GM21381 (cell line): ENCODE data around the gene DNAJB11.

Experiments
- ATAC-seq: cut with Tn5 transposase; IDR thresholded peaks from one replicate; pipeline ENCODE4 v1.9.1; 2021; ENCODE audit warnings: mild to moderate bottlenecking, moderate library complexity; ENCODE audit not compliant: unreplicated experiment

The DNAJB11 gene

DNA sequence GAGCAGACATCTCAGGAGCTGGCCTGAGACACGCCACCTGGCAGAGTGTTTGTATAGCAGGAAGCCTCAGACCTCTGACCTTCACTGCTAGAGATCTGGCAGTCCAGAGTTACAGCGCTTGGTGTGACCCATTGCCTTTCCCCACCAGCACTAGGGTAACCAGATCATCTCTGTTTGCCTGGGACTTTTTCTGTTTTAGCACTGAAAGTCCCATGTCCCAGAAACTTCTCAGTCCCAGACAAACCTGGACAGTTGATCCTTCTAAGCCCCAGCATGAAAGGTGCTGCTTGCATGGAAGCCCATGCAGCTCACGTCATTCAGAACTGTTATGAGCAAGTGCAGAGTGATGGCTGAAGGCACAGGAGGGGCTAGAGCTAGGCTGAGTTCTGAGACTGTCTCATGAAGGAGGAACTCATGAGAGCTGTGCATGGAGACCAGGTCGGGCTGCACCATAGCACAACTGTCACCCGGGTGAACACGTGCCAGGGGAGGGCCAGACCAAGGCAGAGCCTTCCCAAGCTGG lies 24.1 kb downstream of the DNAJB11 start:
- ATAC-seq: no peak

DNA sequence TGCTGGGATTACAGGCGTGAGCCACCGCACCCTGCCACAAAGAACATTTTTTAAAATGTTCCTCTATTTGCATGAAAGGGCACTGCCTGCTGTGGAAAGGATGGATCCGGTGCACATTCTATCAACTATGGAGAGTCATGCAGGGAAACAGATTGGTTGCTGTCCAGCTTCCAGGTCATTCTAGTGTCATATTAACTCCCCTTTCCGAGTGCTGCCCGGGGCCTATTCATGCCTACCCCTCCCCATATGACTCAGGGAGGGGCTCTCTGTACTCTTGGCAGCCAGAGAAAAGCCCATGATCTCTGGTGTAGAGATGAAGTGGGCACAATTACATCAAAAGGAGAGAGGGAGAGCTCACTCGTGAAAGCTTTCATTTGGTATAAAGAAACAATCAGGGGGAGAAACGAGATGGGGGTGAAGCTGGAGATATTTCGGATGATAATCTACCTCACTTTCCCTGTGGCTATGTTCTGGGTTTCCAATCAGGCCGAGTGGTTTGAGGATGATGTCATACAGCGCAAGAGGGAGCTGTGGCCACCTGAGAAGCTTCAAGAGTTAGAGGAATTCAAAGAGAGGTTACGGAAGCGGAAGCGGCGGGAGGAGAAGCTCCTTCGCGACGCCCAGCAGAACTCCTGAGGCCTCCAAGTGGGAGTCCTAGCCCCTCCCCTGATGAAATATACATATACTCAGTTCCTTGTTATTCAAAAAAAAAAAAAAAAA lies 26.2 kb downstream of the DNAJB11 start:
- no peak for ATAC-seq

DNA sequence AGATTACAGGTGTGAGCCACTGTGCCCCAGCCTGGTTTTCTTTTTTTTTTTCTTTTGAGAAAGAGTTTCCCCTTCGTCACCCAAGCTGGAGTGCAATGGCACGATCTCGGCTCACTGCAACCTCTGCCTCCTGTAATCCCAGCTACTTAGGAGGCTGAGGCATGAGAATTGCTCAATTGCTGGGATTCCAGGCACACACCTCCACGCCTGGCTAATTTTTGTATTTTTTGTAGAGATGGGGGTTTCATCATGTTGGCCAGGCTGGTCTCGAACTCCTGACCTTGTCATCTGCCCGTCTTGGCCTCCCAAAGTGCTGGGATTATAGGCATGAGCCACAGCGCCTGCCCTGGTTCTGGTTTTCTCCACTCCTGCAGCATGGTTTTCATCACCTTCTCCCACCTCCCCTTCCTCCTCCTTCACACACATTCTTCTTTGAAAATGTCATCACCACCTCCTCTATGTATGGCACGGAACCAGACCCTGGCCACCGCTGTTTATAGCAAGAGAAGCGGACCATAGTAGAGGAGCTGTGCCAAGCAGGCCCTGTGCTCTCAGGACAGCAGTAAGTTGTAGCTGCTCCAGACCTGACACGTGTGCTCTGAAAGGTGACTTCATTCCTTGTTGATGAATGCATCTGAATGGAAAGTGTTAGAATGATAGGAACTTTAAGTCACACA lies 27.7 kb downstream of the DNAJB11 start:
- ATAC-seq: no peak

DNA sequence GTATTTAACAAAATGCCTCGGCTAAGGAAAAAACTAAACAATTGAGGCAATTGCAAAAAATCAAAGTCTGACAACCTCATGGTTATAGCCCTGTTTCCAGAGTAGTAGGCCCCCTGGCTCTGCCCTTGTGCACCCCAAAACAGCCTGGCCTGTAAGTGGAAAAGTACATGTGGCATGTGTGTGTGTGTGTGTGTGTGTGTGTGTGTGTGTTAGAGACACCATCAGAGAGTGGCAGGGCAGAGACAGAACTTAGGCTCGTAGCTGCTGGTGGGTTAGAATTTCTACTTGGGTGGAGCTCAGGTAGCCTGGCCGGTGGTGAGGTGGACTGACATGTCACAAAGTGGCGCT lies 28.2 kb downstream of the DNAJB11 start:
- no peak for ATAC-seq

DNA sequence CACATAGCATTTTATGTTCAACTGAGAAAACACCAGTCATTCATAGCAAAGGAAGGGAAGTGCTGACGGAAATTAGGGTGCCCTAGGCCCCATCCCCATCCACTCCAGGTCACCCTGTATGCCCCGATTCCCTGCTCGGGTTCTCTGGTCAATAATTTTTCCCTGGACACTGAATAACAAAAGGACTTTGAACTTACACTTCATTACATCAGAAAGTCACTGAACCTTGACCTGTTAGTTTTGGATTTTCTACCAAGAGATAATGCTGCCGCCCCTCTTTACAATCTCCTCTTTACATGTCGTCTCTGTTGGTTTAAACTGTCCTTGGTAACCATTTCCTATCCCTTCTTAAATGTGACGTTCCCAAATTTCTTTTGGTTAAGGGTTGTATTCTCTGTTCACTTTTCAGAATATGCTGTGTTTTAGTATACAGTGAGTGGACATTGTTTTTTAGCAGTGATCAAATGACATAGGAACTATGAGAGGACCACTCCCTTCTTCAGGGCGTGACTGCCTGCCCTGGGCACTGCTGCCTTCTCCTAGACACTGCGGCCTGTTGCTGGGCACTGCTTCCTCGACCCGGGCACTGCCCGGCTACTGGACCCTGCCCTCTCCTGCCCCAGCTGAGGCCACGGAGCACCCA lies 28.7 kb downstream of the DNAJB11 start:
- no peak for ATAC-seq

DNA sequence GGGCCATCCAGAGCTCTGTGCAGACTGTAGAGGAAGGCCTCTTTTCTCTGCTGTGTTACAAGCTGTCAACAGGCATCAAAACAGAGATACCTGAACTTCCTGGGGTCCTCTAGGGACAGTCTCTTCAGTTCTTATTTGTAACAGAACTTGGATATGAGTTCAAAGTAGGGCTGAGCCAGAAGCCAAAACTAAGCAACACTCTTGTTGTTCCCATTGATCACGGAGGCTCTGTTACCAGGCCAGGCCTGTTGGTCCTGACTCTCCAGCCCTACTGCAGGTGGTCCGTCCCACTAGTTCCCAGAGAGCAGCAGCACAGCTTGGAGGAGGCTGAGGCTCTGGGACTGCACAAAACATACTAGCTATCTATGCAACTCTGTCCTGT lies 29.3 kb downstream of the DNAJB11 start:
- ATAC-seq: no peak

DNA sequence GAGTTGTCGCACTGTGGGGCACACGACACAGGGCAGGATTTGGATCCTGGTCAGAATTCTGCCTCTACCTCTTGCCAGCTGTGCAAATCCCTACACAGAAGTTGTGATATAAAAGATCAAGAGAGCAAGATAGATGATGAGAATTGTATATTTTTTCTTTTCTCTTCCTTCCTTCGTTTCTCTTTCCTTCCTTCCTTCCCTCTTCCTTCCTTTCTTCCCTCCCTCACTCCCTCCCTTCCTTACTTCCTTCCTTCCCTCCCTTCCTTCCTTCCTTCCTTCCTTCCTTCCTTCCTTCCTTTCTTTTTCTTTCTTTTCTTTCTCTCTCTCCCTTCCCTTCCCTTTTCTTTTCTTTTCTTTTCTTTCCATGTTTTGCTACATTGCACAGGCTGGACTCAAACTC lies 30.4 kb downstream of the DNAJB11 start:
- ATAC-seq: no peak

DNA sequence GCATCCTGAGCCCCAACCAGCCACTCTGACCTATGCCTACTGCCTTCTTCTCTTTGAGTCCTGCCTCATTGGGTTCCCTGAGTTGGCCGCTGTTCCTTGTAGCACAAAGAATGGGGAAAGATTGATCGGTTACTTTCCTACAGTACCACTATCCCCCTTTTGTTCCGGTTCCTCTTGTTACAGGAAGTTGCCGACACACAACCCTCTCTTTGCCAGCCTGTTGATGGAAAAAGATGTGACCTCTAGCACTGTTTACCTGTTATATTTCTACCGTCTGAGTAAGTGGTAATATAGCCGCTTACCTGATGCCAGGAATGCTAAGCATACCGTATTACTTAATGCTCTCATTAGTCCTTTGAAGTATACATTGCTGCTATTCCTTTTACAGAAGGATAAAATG lies 32.6 kb downstream of the DNAJB11 start:
- no peak for ATAC-seq

DNA sequence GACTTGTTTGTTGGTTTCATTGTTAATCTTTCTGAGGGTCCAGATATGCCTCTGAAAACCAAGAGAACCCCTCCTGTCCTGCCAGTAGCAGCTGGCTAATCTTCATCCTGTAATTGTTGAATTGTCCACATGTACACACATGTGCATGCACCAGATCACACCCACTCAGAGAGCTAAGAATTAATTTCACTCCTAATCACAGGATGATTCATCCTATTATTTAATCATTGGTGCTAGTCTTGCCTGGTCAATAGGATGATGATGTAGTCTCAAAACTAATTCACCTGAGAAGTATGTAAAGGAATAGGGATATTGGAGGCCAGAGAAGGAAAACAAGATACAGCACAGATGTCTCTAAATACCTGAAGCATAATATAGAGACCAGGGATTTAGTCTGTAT lies 34.6 kb downstream of the DNAJB11 start:
- ATAC-seq: no peak

DNA sequence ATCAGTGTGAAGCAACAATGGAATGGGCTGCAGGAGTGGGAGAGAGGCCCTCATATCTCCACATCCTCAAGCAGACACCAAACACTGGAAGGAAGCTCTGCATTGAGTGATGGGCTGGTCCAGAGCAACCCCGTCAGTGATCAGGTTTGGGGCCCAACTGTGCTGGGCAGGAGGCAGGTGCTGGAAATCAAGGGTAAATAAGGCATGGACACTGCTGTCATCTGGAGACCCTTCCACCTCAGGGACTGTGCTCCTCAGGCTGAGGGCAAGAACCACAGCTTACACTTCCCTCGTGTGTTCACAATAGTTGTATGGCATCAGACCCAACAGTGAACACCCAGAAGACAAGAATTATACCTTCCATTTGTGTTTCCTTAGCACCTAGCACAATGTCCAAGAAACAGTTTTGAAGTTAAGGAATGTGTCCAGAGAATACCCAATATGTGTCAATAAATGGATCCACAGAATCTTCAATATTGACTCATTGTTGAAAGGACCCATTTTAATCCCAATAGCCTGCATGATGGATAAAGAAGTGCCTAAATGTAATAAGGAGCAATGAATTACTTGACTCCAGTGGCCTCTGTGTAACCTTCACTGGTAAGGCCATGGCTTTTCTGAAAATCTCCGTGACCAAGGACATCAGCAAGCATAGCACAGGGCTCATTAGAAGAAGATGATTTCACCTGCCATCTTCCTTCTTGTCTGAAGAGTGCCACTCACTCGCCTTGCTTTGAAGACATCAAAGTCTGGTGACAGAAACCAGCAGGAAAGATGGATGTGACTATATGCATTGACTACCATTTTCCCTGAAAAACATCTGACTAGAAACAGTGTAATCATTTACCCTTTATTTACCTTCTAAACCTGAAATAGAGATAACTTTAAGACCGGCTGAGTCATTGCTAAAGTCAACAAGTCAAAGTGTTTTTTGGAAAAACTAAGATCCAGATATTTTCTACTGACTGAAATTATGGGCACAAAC lies 35.3 kb downstream of the DNAJB11 start:
- ATAC-seq: no peak

DNA sequence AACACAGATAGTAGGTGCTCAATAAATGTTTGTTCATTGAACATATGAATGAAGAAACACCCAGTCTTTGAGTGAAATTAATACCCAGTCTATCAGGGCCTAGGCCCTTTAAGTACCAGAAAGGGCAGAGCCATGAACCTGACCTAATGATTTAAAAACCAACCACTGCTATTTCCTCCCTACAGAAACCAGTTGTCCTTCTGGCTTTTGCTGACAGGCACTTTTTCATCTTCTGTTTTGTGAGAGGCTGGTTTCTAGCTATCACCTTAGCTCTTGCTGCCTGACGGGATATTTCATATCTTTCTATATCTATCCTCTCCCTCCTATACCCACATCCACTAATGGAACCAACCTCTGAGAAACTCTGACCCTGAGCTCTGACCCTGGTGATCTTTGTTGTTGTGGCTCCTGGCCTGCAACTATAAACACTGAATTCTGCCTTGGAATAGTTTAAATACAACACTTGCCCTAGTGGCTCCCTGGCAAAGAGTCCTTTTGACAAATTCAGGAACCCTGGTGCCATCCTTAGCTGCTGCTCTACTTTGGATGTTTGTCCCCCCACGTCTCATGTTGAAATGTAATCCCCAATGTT lies 38.2 kb downstream of the DNAJB11 start:
- ATAC-seq: no peak

DNA sequence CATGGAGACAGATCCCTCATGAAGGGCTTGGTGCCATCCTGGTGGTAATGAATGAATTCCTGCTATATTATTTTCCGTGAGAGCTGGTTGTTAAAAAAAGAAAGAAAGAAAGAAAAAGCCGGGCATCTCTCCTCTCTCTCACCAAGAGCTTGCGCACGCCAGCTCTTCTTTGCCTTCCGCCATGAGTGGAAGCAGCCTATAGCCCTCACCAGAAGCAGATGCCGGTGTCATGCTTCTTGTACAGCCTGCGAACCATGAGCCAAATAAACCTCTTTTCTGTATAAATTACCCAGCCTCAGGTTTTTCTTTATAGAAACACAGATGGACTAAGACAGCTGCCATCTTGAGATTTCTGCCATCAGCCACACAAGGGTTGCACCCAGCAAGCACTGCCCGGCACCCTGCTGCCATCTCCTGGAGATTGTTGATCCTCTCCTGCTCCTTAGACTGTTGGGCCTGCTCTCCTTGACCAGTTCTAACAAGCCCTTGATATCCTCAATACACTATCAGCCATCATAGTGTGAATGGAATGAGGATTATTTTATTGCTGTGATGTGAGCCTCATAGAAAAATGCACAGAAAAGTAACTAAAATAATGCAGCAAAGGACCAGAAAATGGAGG lies 38.8 kb downstream of the DNAJB11 start:
- ATAC-seq: no peak

DNA sequence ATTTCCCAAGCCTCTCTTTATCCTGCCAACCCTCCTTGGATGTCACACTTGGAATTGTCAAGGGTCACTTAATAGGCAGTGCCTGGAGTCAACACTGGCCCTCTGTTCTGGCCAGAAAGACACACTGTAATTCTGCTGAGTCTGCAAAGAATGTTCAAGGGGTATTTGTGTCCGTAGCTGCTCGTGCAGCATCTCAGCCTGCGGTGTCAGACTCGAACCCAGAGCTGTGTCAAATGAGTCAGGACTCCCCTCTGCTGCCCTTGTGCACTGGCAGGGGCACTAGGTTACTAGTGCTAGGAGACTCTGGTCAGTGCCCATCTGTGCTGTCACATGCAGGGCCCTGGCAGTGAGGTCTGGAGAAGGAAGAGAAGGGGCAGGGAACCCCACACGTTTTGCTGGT lies 41.5 kb downstream of the DNAJB11 start:
- ATAC-seq: no peak

DNA sequence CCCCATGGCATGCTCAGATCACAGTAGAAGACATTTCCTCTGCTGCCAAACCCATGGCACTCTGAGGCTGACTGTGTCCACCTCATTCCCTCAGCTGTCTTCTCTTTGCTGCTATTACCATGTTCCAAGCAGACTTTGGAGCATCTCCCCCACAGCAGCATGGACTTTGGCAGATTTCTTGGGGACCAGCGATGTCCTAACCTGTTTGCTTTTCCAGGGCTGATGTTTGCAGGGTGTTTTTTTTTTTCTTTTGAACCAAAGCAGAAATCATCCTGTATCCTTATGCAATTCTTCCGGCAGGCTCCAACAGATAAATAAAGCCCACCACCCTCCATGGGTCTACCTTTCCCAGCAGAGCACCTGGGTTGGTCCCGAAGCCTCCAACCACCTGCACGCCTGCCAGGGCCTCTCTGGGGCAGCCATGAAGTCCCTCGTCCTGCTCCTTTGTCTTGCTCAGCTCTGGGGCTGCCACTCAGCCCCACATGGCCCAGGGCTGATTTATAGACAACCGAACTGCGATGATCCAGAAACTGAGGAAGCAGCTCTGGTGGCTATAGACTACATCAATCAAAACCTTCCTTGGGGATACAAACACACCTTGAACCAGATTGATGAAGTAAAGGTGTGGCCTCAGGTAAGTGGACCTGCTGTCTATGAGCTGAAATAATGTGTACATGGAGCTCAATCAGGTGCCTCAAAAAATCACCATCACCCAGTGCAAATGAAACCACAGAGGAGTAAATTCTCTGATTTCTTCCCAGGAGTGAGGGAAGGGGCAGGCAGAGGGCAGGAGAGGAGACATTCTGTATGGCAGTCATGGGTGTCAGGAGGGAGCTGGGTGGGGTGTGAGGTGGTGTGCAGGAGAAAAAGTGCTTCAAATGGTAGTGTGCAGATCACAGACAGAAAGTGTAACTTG lies 42.5 kb downstream of the DNAJB11 start, which contains the start of gene AHSG:
Gene AHSG (plus strand): TSS at position 340 of the 916 bp plus-strand sequence. CDS start 82 bp downstream, at position 422.
- no peak for ATAC-seq

DNA sequence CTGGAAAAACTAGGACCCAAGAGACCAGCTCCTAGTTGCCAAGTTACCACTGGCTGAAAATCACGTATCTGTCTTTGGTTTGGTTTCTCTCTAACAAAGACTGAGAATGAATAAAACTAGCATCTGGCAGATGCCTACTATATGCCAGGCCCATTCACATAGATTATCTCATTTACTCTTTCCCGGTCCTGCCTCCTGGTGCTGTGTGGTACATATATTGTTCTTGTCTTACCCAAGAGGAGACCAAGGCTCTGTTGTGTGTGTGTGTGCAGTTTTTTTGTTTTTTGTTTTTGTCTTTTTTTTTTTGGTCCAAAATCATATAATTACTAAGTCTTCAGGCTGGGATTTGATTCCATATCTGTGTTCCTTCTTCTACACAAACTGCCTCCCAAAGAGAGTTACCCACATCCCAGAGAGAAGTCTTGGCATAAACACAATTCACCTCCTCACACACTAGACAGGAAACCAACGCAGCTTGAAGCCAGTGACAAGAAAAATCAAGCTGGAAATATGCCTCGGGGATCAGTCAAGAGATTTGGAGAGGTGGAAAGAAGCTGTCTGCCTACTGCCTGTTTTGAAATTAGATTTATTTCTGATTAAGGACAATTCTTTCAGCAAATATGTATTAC lies 43.2 kb downstream of the DNAJB11 start:
- no peak for ATAC-seq

DNA sequence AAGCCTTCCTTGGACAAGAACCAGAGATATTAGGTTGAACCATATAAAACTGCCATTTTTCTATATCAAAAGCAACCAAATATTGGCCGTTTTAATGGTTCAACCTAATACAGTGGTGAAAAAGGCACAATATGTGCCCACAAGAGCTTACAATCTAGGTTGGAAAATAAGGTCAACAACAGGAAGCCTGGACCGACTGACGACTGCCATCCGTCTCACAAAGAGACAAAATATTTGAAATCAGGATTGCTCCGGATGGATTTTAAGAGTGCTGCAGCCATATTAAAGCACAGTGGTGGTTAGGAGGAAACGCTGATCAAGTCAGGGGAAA lies 43.7 kb downstream of the DNAJB11 start:
- no peak for ATAC-seq

DNA sequence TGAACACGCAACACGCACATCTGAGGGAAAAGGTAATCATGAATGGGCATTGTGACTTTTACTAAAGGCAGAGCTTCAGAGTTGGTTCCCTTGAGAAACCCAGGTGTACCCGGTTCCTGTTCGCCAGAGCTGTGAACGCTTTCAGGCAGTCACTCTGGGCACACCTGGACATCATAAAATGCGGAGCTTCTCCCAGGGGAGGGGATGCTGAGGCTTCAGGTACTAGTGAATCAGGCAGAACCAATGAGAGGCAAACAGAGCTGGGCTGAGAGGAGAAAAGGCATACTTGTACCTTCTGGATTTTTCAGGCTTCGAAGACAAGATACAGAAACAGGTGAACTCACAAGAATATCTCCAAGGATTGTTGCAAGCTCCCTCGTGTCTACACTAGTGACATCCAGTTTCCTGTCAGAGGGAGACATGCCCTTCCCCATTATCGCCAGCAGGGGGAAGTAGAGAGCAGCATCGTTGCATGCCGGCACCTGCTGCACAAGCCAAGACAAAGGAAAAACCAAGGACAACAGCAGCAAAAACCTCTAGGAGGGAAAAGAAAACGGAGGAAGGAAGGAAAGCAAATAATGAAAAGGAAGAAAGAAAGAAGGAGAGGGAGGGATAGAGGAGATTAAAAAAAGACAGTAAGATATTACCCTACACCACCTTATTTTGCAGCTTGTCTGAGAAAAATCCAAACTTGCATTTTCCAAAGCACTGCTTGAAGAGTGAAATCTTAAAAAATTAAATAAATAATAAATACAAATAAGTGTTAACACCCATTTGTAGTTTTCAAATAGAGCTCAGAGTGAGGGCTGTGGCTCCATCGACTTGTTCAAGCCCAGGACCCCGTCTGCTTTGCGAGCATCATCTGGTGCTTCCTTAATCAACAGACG lies 44.3 kb downstream of the DNAJB11 start:
- ATAC-seq: peak; percentile 58

DNA sequence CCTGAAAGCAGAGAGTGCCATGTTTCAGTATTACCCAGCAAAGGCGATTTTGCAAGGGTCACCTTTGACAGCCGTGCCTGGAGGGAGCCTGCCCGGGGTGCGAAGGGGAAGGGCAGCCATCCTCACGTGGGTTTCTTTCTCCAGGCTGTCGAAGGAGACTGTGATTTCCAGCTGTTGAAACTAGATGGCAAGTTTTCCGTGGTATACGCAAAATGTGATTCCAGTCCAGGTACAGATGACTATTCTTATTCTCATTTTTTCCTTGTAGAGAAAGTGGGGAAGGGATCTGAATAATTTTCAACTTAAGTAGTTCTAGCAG lies 45.7 kb downstream of the DNAJB11 start:
- no peak for ATAC-seq
